DND-41 (cell line): Measurements from ENCODE around the gene SCN2A.

Source experiments
- ATAC-seq: fragments of 200-7000 bp; cut with Tn5 transposase; 3 replicates; pipeline ENCODE4 v1.9.1; 2021; ENCODE audit warnings: low read depth; ENCODE audit not compliant: insufficient read depth
- DNase-seq: peaks from one replicate; pipeline ENCODE4 v3.0.0-alpha.2; 2020
- H2AFZ ChIP-seq: 2 replicates; pipeline ENCODE4 v1.6.0; 2012; ENCODE audit warnings: low read depth, low read length
- H3K27ac ChIP-seq: 2 replicates; pipeline ENCODE4 v1.5.1; 2012; ENCODE audit warnings: low read length, inconsistent platforms
- H3K27me3 ChIP-seq: fragments of 200-600 bp; sonication (generic); 2 replicates; pipeline ENCODE4 v1.6.0; 2012; ENCODE audit warnings: low read length, mild to moderate bottlenecking, inconsistent platforms; ENCODE audit not compliant: insufficient read depth, poor library complexity
- H3K36me3 ChIP-seq: 2 replicates; pipeline ENCODE4 v1.5.1; 2012; ENCODE audit warnings: low read length, inconsistent platforms; ENCODE audit not compliant: insufficient read depth
- H3K4me1 ChIP-seq: 2 replicates; pipeline ENCODE4 v1.5.1; 2012; ENCODE audit warnings: mild to moderate bottlenecking, low read length; ENCODE audit not compliant: insufficient read depth
- H3K4me2 ChIP-seq: 2 replicates; pipeline ENCODE4 v1.6.0; 2012; ENCODE audit warnings: mild to moderate bottlenecking, moderate library complexity, low read length, inconsistent platforms; ENCODE audit not compliant: insufficient read depth
- H3K4me3 ChIP-seq, 2 experiments: fragments of 200-600 bp in 1 of 2; shearing (Covaris generic) in 1 of 2; 2 replicates each; pipeline ENCODE4 v1.5.1; 2012 to 2016; ENCODE audit warnings: inconsistent platforms in 2 of 2, low read length in 2 of 2, mild to moderate bottlenecking in 2 of 2, low read depth in 1 of 2, moderate library complexity in 1 of 2
- H3K79me2 ChIP-seq: 2 replicates; pipeline ENCODE4 v1.6.0; 2012; ENCODE audit warnings: low read length, inconsistent platforms; ENCODE audit not compliant: insufficient read depth
- H3K9ac ChIP-seq: 2 replicates; pipeline ENCODE4 v1.6.0; 2012; ENCODE audit warnings: low read depth, mild to moderate bottlenecking, inconsistent platforms, low read length, moderate library complexity
- H3K9me3 ChIP-seq: 2 replicates; pipeline ENCODE4 v1.5.1; 2012; ENCODE audit warnings: low read length, moderate library complexity, mild to moderate bottlenecking, inconsistent platforms; ENCODE audit not compliant: insufficient read depth, severe bottlenecking
- H4K20me1 ChIP-seq: 2 replicates; pipeline ENCODE4 v1.6.0; 2012; ENCODE audit warnings: low read length; ENCODE audit not compliant: insufficient read depth
- EZH2 ChIP-seq: IDR thresholded peaks from 3 replicates; pipeline ENCODE4 v1.6.1; 2012; ENCODE audit warnings: borderline replicate concordance, low read depth, mild to moderate bottlenecking, moderate library complexity, low read length, inconsistent platforms; ENCODE audit not compliant: severe bottlenecking
- TF ChIP-seq, protein P1 (sequence below): IDR thresholded peaks from 2 replicates; pipeline ENCODE4 v1.5.1; 2012; ENCODE audit warnings: borderline replicate concordance, low read length, moderate library complexity, mild to moderate bottlenecking; ENCODE audit not compliant: poor library complexity, severe bottlenecking; ENCODE audit errors: extremely low read depth

The SCN2A gene

DNA sequence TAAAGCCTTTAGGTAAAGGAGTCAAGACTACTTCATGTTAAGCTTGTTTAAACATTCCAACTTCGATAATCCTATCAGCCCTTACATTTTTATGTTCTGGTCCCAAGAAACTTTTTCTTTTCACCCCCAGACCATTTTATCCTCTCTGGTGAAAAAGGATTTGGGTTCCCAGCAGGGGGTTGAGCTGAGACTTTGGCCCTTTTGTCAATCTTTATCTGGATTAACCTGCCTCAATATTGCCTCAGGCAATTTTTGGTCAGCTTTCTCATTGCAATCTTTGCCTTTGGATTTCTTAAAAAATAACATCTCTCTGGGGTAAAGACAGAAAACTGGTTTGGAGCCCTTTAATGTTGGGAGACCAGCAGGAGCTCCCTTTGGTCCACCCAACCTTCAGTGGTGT is 196.4 kb downstream of the SCN2A start:
- Histone ChIP-seq H2AFZ (no peak overlapping the region), H3K4me3 (no peak overlapping the region), H3K27ac (no peak overlapping the region), H3K9ac (no peak overlapping the region), H4K20me1 (no peaks in the 10 kb centered on the region), H3K36me3 (no peaks in the 10 kb centered on the region), H3K27me3 (no peaks in the 10 kb centered on the region), H3K4me1 (no peaks in the 10 kb centered on the region), H3K4me2 (no peak overlapping the region), H3K9me3 (no peaks in the 10 kb centered on the region), H3K79me2 (no peaks in the 10 kb centered on the region)
- DNase-seq (no peak), ATAC-seq (no peak)
- TF ChIP-seq, protein P1, sequence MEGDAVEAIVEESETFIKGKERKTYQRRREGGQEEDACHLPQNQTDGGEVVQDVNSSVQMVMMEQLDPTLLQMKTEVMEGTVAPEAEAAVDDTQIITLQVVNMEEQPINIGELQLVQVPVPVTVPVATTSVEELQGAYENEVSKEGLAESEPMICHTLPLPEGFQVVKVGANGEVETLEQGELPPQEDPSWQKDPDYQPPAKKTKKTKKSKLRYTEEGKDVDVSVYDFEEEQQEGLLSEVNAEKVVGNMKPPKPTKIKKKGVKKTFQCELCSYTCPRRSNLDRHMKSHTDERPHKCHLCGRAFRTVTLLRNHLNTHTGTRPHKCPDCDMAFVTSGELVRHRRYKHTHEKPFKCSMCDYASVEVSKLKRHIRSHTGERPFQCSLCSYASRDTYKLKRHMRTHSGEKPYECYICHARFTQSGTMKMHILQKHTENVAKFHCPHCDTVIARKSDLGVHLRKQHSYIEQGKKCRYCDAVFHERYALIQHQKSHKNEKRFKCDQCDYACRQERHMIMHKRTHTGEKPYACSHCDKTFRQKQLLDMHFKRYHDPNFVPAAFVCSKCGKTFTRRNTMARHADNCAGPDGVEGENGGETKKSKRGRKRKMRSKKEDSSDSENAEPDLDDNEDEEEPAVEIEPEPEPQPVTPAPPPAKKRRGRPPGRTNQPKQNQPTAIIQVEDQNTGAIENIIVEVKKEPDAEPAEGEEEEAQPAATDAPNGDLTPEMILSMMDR: no peak
- TF ChIP-seq EZH2: no peak

DNA sequence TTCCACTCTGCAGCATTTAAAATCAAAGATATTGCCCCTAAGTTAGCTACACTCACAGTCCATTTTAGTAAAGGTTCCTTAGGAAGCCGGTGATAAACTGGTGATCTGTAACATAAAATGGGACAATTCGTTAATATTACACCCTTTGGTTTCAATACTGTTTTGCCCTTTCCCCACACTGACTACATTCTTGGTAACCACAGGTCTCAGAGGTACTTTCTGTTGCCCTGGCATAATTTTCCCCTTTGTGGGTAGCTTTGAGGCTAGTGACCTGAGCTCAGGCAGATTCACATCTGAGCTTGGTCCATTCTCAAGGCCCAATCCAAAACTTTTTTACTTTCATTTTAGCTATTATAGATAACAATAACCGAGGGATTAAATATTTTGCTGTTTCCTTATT is 197.3 kb downstream of the SCN2A start:
- H3K36me3 ChIP-seq: no peaks in the 10 kb centered on the region
- TF ChIP-seq EZH2: no peak
- TF ChIP-seq, protein P1: no peak
- no peak overlapping the region for H3K27ac ChIP-seq
- no peak overlapping the region for H2AFZ ChIP-seq
- no peak overlapping the region for H3K4me2 ChIP-seq
- H4K20me1 ChIP-seq: no peaks in the 10 kb centered on the region
- no peaks in the 10 kb centered on the region for H3K79me2 ChIP-seq
- H3K4me3 ChIP-seq: no peak overlapping the region
- no peak overlapping the region for H3K9ac ChIP-seq
- no peak for DNase-seq
- no peak for ATAC-seq
- no peaks in the 10 kb centered on the region for H3K4me1 ChIP-seq
- no peaks in the 10 kb centered on the region for H3K9me3 ChIP-seq
- no peaks in the 10 kb centered on the region for H3K27me3 ChIP-seq

DNA sequence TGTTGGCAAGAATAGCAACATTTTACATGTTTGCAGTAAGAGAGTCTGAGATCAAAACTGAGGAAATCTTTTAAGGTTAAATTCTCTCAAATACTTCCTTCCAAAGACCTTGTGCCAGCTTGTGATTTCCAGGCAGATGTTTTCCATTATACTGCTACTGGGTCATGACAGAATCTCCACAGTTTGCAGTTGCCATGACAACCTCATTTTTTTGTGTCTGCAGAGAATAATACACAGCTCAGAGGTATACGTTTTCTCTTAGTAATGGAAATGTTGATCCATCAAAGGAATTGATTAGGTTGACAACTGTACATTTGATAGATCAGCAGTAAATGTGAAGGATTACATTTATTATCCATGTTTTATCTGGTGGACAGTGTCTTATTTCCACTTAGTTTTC is 201.2 kb downstream of the SCN2A start:
- no peaks in the 10 kb centered on the region for H3K36me3 ChIP-seq
- H3K27me3 ChIP-seq: no peaks in the 10 kb centered on the region
- H3K27ac ChIP-seq: no peak overlapping the region
- DNase-seq (no peak), ATAC-seq (no peak)
- TF ChIP-seq, protein P1: no peak
- no peak for TF ChIP-seq EZH2
- H3K79me2 ChIP-seq: no peaks in the 10 kb centered on the region
- no peaks in the 10 kb centered on the region for H3K9me3 ChIP-seq
- no peak overlapping the region for H2AFZ ChIP-seq
- H3K4me2 ChIP-seq: no peak overlapping the region
- no peak overlapping the region for H3K9ac ChIP-seq
- H3K4me1 ChIP-seq: peaks cover 11% of the 10 kb centered on the region; the same call in 1 of the 2 replicates
- H3K4me3 ChIP-seq: no peak overlapping the region
- H4K20me1 ChIP-seq: no peaks in the 10 kb centered on the region
